Gastroesophageal sphincter (tissue), 4 donors: ENCODE data around the gene ZNF613. TPM values are rescaled to one million over a fixed set of nuclear protein-coding genes. Genes with fewer than 3 reads are reported as not detected.
"Not testable (repeated sequence)": the region's sequence is repeated elsewhere in the genome, so short reads cannot be mapped to it uniquely, and the experiment has no call there.

ENCODE experiments used
- ATAC-seq: fragments of 150-250 bp; one replicate; pipeline ENCODE4 v1.9.1; 2016; ENCODE audit warnings: mild to moderate bottlenecking, moderate library complexity
- H3K27ac ChIP-seq, 4 donors: fragments of 200-600 bp; sonication (generic) in 3 of 4; 1 replicate in 3 of 4; 2 replicates in 1 of 4; pipeline ENCODE4 v1.5.1; 2016 to 2019
- H3K27me3 ChIP-seq: fragments of 200-600 bp; sonication (generic); one replicate; pipeline ENCODE4 v1.5.1; 2019
- H3K36me3 ChIP-seq, 2 donors: fragments of 200-600 bp; sonication (generic); one replicate each; pipeline ENCODE4 v1.5.1; 2019; ENCODE audit warnings: control low read depth in 1 of 2
- H3K4me1 ChIP-seq, 3 donors: fragments of 200-600 bp; sonication (generic); 1 replicate in 2 of 3; 2 replicates in 1 of 3; pipeline ENCODE4 v1.5.1; 2016 to 2019; ENCODE audit warnings: control low read depth in 2 of 3
- H3K4me3 ChIP-seq, 2 donors: fragments of 200-600 bp; sonication (generic); one replicate each; pipeline ENCODE4 v1.5.1; 2019; ENCODE audit warnings: mild to moderate bottlenecking in 1 of 2, moderate library complexity in 1 of 2
- H3K9me3 ChIP-seq, 3 donors: fragments of 200-600 bp; sonication (generic); one replicate each; pipeline ENCODE4 v1.5.1; 2017 to 2019; ENCODE audit warnings: control low read depth in 2 of 3
- CTCF ChIP-seq, 4 experiments: fragments of 200-600 bp in 2 of 4; fragments of 450-650 bp in 2 of 4; sonication (generic) in 1 of 4; IDR thresholded peaks; one replicate each; pipeline ENCODE4 v1.5.1; 2017 to 2019; ENCODE audit warnings: antibody characterized with exemption in 4 of 4, mild to moderate bottlenecking in 2 of 4, moderate library complexity in 2 of 4
- EP300 ChIP-seq: sonication (generic); formaldehyde crosslinking; IDR thresholded peaks from one replicate; pipeline ENCODE4 v1.6.1; 2017; ENCODE audit warnings: antibody characterized with exemption, mild to moderate bottlenecking
- POLR2A ChIP-seq, 2 donors: fragments of 450-650 bp; IDR thresholded peaks; one replicate each; pipeline ENCODE4 v1.6.1; 2017; ENCODE audit warnings: antibody characterized with exemption in 2 of 2, mild to moderate bottlenecking in 2 of 2, moderate library complexity in 1 of 2
- POLR2AphosphoS5 ChIP-seq: sonication (generic); formaldehyde crosslinking; IDR thresholded peaks from one replicate; pipeline ENCODE4 v1.6.1; 2017; ENCODE audit warnings: antibody characterized with exemption
- WGBS, 2 donors: methylation state at CpG; one replicate each; pipeline ENCODE4 v1.1.5; 2018; ENCODE audit warnings: low coverage in 1 of 2; 5-methylcytosine and 5-hydroxymethylcytosine counted together
- total RNA-seq, 4 donors: library from RNA; depleted of rRNA; stranded (reverse); fragments of >200 nt; gene quantifications; one replicate each; pipeline ENCODE4 v1.1.0, GENCODE V29; 2016

The ZNF613 gene
- total RNA-seq, 4 donors from 2014 or later = 4.6 to 7.7 (median 5.7) TPM

GRCh38 chr19:51976852-51977251 is 49.6 kb downstream of the ZNF613 start:
- TF ChIP-seq POLR2AphosphoS5 = no peak
- no peak for TF ChIP-seq CTCF (IDR thresholded peaks at IDR 0.05)
- no peak for TF ChIP-seq POLR2A (IDR thresholded peaks at IDR 0.05)
- no peak for TF ChIP-seq EP300
- peaks cover 20 to 92% of the 10 kb centered on the region in 2 donors for H3K36me3 ChIP-seq
- no peak overlapping the region for H3K4me3 ChIP-seq
- H3K27me3 ChIP-seq = no peaks in the 10 kb centered on the region
- no peak for ATAC-seq
- H3K27ac ChIP-seq = no peak overlapping the region
- H3K4me1 ChIP-seq = no peaks in the 10 kb centered on the region
- WGBS, 2 donors = 100% methylated on average over 1 to 3 of the region's 3 CpGs
- H3K9me3 ChIP-seq = peaks cover 4 to 98% (median 8%) of the 10 kb centered on the region in 3 donors

DNA sequence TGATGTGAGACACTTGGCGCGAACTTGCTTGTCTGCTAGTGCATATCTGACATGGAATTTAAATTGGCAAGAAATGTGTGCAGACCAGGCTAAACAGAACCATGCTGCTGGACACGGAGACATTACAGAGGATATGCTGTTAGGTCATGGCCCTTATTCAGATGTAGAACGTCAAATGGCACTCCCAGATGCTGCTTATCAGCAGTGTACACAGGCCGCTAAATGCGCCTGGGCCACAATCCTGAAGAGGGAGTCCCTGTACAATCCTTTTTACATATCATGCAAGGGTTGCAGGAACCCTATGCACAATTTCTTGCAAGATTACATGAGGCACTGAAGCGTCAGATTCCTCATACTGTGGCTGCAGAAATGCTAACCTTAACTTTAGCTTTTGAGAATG is 50.1 kb downstream of the ZNF613 start:
- Histone ChIP-seq H3K4me1 (no peaks in the 10 kb centered on the region), H3K27me3 (no peaks in the 10 kb centered on the region), H3K9me3 (peaks cover 2 to 93% (median 6%) of the 10 kb centered on the region in 3 donors), H3K4me3 (no peak overlapping the region), H3K36me3 (peaks cover 19 to 87% of the 10 kb centered on the region in 2 donors), H3K27ac (no peak overlapping the region)
- ATAC-seq = no peak
- WGBS, 2 donors = 77 to 92% methylated on average over 3 to 7 of the region's 7 CpGs
- no peak for TF ChIP-seq POLR2AphosphoS5
- no peak for TF ChIP-seq EP300
- no peak for TF ChIP-seq POLR2A (IDR thresholded peaks at IDR 0.05)
- TF ChIP-seq CTCF (IDR thresholded peaks at IDR 0.05) = no peak

- no peaks in the 10 kb centered on the region for H3K4me1 ChIP-seq
- H3K36me3 ChIP-seq = peaks cover 9 to 85% of the 10 kb centered on the region in 2 donors
- TF ChIP-seq POLR2AphosphoS5 (no peak), POLR2A (IDR thresholded peaks at IDR 0.05) (no peak), CTCF (IDR thresholded peaks at IDR 0.05) (no peak), EP300 (no peak)
- peaks cover 2 to 90% (median 6%) of the 10 kb centered on the region in 3 donors for H3K9me3 ChIP-seq
- H3K4me3 ChIP-seq = no peak overlapping the region
- H3K27ac ChIP-seq = no peak overlapping the region
- ATAC-seq = no peak
- H3K27me3 ChIP-seq = no peaks in the 10 kb centered on the region
- WGBS, 2 donors = 95 to 97% methylated on average over 3 of the region's 4 CpGs
Observed at GRCh38 chr19:51978882-51979281, 51.6 kb downstream of the ZNF613 start.

DNA sequence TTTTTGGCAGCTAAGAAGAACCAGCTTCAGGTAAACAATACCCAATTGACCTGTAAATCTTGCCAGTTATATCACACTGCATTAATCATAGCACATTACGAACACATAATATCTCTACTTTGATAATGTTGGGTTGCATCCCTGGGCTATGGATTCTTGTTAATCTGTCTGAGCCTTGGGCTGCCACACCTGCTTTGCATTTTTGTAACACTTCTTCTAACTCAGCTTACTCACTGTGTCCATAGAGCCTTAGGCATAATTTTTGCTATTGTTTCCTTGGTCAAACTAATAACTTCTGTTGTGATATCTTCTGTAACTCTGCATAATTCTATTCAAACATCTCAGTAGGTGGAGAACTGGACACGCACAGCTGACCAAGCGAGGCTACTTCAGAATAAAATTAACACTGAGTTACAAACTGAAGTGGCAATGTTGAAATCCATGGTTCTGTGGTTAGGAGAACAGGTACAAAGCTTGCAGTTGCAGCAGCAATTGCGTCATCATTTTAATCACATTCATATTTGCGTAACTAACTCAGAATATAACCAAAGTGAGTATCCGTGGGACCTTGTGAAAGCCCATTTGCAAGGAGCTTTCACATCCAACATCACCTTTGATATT is 53.0 kb downstream of the ZNF613 start:
- no peak overlapping the region for H3K4me3 ChIP-seq
- ATAC-seq = no peak
- H3K27me3 ChIP-seq = no peaks in the 10 kb centered on the region
- peaks cover 0 to 90% (median 4%) of the 10 kb centered on the region in 3 donors for H3K9me3 ChIP-seq
- TF ChIP-seq CTCF (IDR thresholded peaks at IDR 0.05) (no peak), POLR2AphosphoS5 (no peak), EP300 (no peak), POLR2A (IDR thresholded peaks at IDR 0.05) (no peak)
- peaks cover 0 to 72% of the 10 kb centered on the region in 2 donors for H3K36me3 ChIP-seq
- no peak overlapping the region for H3K27ac ChIP-seq
- WGBS, 2 donors = 93 to 100% methylated on average over 3 of the region's 6 CpGs
- peaks cover 0 to 8% (median 0%) of the 10 kb centered on the region in 3 donors for H3K4me1 ChIP-seq

GRCh38 chr19:51980926-51981325 is 53.7 kb downstream of the ZNF613 start:
- H3K27ac ChIP-seq, ATAC-seq, H3K4me3 ChIP-seq, H3K27me3 ChIP-seq: not testable (repeated sequence)
- Histone ChIP-seq H3K36me3 (peaks cover 0 to 65% of the 10 kb centered on the region in 2 donors), H3K4me1 (peaks cover 0 to 15% (median 3%) of the 10 kb centered on the region in 3 donors), H3K9me3 (peaks cover 0 to 85% (median 4%) of the 10 kb centered on the region in 3 donors)
- 98 to 100% methylated on average over 1 to 6 of the region's 6 CpGs for WGBS, 2 donors
